Panc1 (cell line): Measurements from ENCODE around the gene RPRD2.

Experiments
- CTCF ChIP-seq: fragments of 450-650 bp; IDR thresholded peaks from 2 replicates; pipeline ENCODE4 v1.5.1; 2017; ENCODE audit warnings: mild to moderate bottlenecking
- POLR2AphosphoS5 ChIP-seq: IDR thresholded peaks from 2 replicates; pipeline ENCODE4 v1.6.1; 2012; ENCODE audit warnings: mild to moderate bottlenecking, low read depth, low read length, moderate library complexity
- REST ChIP-seq, 2 experiments: IDR thresholded peaks; 2 replicates each; pipeline ENCODE4 v1.6.1; 2011 to 2012; ENCODE audit warnings: low read depth in 2 of 2, control low read depth in 1 of 2, low read length in 1 of 2, mild to moderate bottlenecking in 1 of 2, moderate library complexity in 1 of 2; ENCODE audit not compliant: insufficient read depth in 1 of 2
- SIN3A ChIP-seq: IDR thresholded peaks from 2 replicates; pipeline ENCODE4 v1.6.1; 2012; ENCODE audit warnings: low read depth, mild to moderate bottlenecking, low read length, moderate library complexity, borderline replicate concordance; ENCODE audit not compliant: insufficient read depth
- TCF7L2 ChIP-seq: IDR thresholded peaks from 2 replicates; pipeline ENCODE4 v1.6.1; 2011; ENCODE audit warnings: mild to moderate bottlenecking, low read depth, low read length, inconsistent platforms

- no peak for TF ChIP-seq CTCF
- no peak for TF ChIP-seq TCF7L2
- no peak for TF ChIP-seq POLR2AphosphoS5
- TF ChIP-seq REST (IDR thresholded peaks at IDR 0.05; ENCODE audit: insufficient read depth in 1 of 2, low read depth in 2 of 2, low read length in 1 of 2), result no peak
- TF ChIP-seq SIN3A, result no peak
These were observed 115.4 kb downstream of the RPRD2 start for GRCh38 chr1:150479370-150479769.
